HG03025 (cell line): Measurements from ENCODE around the gene XCL2.

Source experiments
- ATAC-seq: cut with Tn5 transposase; IDR thresholded peaks from one replicate; pipeline ENCODE4 v1.9.1; 2021; ENCODE audit warnings: mild to moderate bottlenecking, moderate library complexity; ENCODE audit not compliant: unreplicated experiment, low FRiP score

XCL2 gene

DNA sequence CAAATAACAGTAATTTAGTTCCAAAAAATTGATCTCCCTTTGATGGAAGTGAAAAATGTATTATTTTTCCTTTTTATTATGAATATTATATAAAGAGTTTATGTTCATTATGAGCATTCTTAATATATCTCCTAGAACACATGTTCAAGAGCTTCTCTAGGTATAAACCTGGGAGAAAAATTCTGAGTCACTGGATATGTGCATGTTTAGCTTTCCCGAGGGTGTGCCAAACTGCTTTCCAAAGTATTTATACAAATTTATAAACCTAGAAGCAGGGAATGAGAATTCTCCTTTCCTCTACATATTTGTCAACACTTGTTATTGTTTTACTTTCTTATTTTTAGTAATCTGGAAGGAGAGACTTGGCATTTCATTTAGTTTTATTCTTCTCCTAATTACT lies 25.0 kb downstream of the XCL2 start:
- no peak for ATAC-seq

DNA sequence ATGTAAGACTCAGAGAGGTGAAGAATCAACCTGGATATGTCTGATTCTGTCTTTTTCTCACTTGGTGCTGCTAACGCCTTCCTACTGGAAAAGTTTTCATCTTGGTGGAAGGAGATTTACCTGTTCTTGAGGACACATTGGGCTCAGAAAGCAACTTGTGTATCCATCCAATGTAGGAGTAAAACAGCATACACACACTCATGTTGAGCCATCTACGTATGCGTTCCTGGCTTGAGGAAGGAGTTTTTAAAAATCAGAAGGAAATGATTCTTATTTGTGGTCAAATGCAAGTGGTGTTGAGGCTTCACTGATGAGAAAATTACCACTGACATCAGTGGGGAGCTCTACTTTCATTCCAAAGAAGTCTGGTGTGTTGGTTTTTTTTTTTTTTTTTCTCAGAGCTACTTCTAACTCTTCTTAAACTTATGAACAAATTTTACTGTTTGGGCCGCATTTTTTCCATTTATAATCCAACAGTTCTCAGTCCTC lies 25.6 kb downstream of the XCL2 start:
- ATAC-seq = no peak

DNA sequence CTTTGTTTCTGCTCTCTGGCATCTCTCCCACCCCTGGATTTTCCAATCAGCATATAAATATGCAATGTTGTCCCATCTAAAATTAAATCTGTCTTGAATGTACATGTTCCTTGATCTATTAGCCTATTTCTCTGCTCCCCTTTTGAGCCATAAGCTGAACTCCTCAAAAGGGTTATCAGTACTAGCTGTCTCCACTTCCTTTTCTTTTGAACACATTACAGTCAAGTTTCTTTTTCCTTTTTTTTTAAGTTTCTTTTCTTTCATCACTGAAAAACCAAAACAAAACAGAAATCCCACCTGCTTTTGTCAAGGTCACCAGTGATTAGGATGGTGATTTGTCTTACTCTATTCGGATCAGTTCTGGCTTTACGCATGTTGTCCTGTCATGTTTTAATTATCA lies 29.3 kb downstream of the XCL2 start:
- no peak for ATAC-seq

DNA sequence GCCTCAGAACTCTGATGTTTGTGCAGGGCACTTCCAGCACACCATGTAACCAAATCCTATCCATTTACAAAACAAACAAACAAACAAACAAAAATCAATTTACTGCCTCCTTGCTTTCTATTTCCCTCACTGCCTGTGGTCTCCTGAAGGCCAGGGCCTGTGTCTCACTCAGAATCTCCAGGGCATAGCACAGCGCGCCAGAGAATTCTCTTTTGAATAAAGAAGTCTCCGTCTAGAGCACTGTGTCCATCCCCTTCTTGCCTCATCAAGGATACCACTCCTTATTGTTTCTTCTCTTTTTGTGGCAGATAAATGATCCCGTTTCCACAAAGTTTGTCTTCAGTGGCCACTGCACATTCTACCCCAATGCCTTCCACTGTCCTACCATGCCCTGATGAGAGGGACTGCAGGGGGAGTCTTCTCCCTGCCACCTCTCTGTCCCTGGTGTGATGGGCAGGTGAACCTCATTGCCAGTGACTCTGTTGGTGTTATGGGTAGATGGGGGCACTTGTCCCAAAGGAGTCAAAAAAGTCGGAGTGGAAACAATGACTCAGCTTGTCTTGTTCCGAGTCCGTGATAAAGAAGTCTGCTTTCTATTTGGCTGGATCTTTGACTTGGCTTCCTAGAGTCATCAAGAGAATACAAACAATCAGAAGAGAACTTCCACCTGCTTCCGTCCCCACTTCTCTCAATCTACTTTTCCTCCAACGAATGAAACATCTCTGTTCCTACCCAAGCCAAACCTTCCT lies 30.0 kb downstream of the XCL2 start:
- no peak for ATAC-seq

DNA sequence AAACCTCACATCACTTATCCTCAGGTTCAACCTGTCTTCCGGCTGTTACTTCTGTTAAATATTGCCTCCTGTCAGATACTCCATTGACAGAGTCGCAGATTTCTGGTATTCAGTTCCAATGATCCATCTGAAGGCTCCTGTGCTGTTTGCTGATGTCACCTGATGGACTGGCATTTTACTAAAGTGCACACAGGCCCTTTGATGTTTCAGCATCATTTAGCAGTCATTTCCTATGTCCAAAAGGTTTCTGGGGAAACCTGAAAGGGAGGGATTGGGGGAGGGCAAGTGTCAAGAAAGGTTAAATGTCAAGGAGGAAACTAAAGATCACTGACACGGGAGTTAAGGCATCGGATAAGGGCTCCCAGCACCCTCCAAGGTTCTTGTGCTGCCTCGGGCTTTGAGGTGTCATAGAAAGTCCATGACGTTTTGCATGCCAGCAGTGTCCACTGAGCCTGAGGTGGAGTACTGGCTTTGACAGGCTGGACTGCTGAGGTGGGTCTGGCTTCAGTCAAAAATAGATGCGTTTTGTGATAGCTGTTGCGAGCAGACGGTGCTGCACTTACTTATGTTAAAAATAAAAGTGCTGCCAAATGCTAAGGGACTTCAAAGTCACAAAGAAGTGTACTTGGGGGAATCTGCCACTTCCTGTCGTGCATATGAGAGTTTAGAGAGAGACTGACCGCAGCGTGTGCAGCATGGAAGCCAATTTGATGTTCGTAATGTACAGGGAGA lies 30.8 kb downstream of the XCL2 start:
- no peak for ATAC-seq

DNA sequence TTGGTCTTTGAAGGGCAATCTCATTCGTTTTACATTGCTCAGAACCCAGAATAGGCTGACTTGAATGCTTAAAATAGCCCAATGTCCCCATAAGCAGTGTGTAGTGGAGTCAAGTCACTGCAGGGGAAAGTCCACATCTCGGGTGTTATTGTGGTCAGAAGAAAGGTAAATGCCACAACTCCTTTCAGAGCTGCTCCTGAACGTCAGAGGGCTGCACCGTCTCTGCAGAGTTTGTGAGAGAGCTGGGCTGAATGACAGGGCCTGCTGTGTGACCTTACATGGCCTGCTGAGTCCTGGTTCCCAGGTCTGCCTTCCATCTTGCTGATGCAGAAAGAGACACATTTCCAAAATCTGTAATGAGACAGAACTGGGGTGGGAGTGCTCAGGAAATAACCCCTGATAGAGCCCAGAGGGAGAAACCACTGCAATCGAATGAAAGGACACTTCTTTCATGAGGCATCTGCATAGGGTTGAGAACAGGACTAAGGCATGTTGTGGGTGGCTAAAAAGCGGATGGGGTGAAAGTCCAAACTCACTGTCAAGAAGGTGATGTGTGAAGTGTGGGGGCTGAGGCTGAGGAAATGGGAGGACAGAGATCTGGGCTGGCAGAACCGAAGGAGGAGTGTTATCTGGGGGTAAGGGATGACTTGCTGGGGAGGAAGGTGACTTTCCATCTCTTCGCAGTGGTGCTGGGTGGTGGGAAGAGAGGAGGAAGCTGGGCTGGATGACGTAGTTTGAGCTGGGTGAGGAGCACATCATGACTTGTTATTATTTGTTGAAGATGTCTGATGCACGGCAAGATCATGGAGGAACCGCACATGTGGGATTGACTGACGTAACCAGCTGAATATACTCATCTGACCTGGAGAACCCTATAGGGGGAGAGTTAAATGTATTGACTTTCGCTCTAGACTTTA lies 33.7 kb downstream of the XCL2 start:
- ATAC-seq = peak; percentile 80

DNA sequence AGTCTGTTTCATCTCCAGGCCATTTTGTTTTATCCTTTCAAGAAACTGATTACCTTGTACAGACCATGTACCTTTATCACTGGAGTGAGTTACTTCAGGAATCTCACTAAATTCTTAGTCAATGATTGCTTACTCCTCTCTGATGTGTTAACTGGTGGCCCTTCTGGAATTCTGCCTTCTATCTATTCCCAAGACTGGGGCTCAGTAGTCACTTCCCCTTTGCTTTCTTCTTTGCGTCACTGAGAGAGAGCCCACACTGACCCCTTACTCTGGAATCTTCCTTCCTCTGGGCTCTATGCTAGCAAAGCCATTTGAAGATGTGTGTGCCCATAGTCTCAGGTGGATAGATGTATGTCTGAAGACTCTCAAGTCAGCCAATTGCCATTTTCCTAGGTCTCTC lies 34.6 kb downstream of the XCL2 start:
- ATAC-seq = no peak

DNA sequence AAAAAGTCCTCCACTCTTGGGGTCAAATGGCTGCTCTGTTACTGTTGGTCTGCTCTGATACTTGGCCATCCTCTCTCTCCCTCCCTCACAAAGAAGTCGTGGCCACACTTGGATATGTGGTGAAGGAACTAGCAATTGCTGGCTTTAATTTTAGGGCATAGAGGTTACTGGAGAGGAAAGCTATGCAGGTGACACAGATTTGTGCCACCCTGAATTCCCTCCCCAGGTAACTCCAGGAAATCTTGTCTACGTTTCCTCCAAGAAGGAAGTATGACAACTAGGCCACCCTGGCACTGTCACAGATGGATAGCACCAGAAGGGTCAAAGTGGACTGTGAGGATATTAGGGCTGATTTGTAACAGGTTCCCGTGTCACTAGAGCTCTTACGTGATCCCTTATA lies 36.0 kb downstream of the XCL2 start:
- no peak for ATAC-seq

DNA sequence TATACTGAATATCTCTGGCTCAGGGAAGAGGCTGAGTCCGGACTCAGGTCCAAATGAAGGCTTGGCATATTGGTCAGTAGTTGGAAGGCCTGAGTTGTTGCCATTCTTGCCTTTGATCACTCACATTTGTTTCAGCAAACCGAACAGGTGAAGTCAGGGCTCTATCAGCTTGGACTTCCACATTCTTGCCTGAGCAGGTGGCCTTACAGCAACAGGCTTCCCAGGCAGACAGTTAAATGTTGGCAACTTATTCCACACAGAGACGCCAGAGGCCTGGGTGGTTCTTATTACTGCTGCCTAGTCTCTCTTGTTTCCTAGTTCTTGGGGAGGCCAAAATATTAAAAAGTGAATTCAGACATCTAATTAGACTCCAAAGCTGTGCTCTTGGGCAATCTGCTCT lies 36.6 kb downstream of the XCL2 start:
- no peak for ATAC-seq

DNA sequence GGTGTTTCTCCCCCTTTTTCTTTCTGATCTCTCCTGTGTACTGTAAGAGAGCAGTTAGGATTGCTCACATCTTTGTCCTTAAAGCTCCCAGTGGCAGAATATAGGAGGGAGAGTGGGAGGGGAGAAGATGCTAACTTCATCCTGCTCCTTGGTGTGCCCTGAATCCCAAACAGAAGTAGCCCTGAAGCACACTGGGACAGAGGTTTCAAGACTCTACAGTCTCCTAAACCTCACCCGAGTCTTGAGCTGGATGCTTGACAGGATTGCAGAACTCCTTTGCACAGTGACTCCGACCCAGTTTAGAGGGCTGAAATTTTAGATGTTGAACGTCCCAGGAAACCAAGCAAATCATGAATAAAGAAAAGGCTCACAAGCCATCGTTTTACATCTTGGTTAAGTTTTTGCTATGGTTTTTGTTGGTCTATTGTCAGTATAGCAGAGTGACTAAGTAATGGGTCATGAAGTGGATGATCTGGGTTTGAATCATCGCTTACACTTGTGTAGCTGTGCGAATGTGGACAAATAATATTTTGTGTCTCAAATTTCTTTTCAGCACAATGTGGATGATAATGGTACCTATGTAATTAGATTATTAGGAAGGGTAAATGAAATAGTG lies 37.5 kb downstream of the XCL2 start:
- no peak for ATAC-seq

DNA sequence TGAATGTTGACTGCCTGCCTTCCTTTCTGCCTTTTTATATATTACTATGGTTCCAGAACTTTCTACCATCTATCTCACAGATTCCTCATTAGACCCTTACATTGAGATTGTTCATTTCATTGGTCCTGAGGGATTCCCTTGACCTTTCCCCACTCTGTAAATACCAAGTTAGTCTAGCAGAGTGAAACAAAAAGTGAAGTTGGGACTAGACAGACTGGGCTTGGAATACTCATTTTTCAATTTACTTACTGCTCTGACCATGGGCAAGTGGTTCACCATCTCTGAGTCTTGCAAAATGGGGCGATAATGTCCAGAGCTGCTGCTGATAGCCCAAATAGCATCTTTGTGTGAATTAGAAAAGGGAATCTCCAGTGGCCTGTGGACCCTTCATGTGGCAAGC lies 38.8 kb downstream of the XCL2 start:
- ATAC-seq = no peak

DNA sequence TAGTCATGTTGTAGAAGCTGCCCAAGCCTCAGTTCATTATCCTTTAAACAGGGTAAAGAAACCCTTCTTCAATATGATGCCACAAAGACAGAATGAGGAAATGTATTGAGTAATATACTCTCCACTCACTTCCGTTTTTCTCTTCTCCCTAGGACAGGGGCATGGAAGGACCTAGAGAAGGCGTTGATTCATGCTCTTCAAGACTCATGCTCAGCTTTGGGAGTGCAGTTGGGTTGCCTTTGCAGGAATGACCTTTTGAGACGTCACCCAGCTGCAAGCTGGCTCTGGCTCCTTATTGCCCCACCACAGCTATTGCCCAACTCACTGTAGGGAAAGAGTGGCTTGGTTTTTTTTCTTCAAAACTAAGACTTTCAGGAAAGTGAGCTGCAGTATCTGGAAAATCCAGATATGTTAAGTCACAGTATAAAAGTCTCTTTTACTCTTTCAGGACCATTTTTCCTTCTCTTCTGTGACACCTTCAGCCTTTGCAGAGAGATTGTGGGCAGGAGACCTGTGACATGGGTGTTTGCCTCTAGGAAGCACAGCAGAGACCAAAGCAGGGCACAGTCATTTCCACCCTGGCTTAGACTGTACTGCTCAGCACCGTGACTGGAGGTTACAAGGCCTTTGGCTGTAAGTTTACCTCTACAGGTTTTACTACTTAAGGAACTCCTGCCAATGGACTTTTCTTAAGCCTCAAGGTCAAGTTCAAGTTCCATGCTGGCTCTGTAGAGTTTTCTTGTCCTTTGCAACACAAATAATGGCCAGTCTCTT lies 39.5 kb downstream of the XCL2 start:
- peak; percentile 58 for ATAC-seq

DNA sequence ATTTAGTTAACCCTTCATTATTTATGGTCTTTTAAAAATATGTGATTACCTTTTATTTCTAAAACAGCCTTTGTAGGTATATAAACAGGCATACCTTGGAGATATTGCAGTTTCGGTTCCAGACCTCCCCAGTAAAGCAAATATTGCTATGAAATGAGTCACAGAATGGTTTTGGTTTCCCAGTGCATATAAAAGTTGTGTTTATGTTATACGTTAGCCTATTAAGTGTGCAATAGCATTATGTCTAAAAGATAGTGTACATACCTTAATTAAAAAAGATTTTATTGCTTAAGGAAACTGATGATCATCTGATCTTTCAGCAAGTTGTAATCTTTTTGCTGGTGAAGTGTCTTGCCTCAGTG lies 44.1 kb downstream of the XCL2 start:
- no peak for ATAC-seq

DNA sequence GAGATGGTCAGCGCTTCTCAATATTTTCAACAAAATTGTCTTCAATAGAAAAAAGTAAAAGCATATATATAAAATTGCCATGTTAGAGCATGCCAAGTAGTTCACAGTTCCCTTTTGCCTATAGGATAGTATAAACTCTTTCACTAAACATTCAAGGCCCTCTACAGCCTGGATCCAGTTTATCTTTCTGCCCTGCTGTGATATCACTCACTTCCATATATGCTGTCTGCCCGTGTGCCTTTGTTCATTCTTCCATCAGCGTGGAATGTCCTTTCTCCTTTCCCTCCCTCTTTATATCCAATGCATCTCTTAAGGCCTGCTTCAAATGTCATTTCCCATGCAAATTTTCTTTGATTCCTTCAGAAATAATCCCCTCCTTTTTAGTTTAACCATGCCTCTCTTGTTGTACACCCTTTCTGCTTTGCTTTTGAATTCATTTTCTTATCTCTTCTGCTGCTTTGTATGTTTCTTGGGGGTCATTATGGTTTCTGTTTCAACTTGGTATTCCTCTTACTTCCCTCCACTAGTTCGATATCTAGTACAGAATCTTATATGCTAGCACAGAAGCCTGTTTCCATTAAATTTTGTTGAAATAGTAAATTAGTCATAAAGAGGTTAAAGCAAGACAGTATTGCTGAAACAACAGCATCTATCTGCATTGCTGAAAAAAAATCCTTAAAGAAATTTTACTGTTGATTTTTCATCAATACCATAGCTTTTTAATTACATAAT lies 44.7 kb downstream of the XCL2 start:
- no peak for ATAC-seq

DNA sequence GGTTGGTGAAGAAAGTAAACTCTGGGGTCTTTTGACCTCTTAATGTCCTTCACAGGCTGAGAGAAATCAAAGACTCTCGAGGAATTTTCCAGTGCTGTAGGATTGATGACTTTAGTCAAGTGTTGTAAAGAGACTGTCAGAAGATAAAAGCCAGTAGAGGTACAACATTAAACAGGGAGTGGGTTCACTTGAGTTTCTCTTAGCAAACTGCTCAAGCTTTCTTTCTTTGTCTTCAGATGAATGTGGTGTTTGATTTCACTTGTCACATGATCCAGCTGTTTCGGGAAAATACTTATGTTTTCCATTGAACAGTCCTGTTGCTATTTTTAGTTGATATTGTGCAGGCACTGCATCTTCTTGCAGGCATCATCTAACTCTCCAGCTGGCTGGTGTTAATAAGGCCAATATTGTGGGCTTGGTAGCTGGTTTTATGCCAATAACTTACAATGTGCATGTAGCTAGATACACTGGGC lies 45.6 kb downstream of the XCL2 start:
- ATAC-seq = no peak

DNA sequence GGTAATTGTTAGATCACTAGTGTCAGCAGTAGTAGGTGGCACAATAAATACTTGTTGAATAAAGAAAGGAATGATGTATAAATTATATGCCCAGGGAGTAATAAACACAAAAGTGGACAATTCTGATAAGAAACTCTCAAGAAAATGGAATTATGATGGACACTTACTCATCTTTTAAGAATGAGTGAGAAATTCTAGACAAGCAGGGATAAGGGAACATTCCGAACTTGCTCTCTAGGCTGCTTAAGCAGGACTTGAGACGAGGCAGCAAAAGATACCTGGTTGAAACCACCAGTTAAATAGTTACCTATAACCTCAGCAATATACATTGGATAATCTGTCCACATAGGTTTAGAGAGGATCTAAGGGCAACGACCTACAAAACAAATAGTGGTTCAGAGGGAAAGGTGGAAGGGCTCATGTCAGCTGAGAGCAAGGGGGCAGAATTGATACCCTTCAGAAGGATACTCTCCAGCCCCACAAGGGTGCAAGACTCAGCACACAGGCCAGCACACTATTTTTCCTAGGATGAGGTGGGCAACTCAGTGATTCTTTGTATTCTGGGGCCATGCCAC lies 46.3 kb downstream of the XCL2 start:
- ATAC-seq = no peak

DNA sequence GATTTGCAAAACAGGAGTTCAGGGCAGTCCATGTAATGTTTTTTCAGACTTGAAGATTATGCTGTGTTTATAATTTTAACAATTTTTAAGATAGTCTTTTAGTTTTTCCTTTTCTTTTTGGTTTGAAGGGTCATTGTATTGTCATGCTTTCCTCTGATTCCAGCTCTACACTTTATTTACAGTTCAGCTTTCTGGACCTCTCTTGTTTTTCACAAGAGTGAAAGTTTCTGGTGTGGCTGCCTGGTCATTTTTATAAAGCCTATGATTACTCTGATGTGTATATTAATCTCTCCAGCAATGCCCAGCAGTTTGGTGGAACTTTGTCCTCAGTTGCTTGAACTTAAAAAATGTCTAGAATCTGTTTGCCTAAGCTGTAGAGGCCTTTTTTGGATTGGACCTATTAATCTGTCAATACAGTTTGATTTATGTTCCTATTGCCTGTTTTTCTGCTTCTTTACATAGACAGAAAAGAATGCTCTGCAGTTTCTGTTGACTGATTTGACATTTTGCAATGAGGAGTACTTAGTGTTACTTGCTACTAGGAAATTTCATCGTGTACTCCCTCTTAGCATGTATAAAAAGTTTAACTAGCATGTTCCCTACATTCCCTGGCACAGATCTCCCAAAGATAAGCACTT lies 52.2 kb downstream of the XCL2 start:
- no peak for ATAC-seq
